ENCODE measurements around the gene TIGD3.

GRCh38 chr11:65388731-65389130, 34.2 kb downstream of the TIGD3 start:
- no peak for TF ChIP-seq POLR2A (IDR thresholded peaks at IDR 0.05; ENCODE audit: extremely low read depth, insufficient read length)
- no peak for TF ChIP-seq CTCF (IDR thresholded peaks at IDR 0.05; ENCODE audit: low read depth, low read length)
- TF ChIP-seq MYC (IDR thresholded peaks at IDR 0.05; ENCODE audit: low read depth, low read length): no peak
